Measurements from ENCODE around the gene MAP3K5. TPM values are rescaled to one million over a fixed set of nuclear protein-coding genes. Genes with fewer than 3 reads are reported as not detected.

MAP3K5 gene
- total RNA-seq, 1 donor from 2014 or later = 5.7 TPM

DNA sequence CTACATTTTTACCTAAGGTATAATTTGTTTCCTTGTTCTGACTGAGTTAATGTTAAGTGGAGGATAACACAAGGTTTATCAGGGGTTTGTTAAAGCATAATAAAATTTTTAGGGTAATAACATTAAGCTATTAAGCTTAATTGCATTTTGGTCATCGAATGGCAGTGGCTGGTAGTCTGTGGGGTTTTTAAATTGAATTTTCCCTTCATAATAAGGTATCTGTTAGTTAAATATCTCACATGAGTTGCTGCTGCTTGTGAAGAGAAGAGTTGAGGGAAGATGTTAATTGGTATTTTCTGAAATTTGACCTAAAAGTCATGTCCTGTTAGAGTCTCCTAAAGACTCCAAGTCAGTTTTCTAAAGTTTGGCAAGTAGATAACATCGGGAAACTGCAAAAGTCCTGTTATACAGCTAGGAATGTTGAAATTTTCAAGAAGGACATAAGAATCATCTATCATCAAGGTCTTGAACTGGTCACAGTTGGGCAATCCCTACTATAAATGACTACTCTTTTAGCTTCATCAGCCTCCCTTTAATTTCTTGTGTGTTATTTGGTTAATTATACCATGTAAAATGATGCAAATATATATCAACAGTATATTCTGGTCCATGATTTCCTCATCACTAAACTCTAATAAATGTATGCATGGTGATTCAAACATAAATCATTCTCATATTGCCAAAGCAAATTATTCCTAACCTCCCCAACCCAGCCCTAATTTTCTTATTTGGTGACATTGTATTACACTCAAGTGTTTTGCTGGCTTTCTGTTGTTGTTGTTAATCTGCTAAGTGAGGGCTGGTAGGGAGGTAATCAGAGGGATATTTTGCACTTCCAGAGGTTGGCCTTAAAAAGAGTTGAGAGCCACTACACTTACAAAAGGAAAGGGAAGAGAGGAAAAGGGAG lies 64.0 kb downstream of the MAP3K5 start:
- Histone ChIP-seq H3K4me3 (ENCODE audit: low read depth, low read length) (no peak overlapping the region), H3K36me3 (ENCODE audit: control insufficient read depth, insufficient read depth, low read length) (no peaks in the 10 kb centered on the region), H3K27me3 (ENCODE audit: control insufficient read depth, insufficient read depth, low read length) (no peaks in the 10 kb centered on the region)
- no peak for TF ChIP-seq CTCF (IDR thresholded peaks at IDR 0.05; ENCODE audit: insufficient read depth, low read length, poor library complexity, severe bottlenecking)
- no peak for DNase-seq (ENCODE audit: low read depth)

DNA sequence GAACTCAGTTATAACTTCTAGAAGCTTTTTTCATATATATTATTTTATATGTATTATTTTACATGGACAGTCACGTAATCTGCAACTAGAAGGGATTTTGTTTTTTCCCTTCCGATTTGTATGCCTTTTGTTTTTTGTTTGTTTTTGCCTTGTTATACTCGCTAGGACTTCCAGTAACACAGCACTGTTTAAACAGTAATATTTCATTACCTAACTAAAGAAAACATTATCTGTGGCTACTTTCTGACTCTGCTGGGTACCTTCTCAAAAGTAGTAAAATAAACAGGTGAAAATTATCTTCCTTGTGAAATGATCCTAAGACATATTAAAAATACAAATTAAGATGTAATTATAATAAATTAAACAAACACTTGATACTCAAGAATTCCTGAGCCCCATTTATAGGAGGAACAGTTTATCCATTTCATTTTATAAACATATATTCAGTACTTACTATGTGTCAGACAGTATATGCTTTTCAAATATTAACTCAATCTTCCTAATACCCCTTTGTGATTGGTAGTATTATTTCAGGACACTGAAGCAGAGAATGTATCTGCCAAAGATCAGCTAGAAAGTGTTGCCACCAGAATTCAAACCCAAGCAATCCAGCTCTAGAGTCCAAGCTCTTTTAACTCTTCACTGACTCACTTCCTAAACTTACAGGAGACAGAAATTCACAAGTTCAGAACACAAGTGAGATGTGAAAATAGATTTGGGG lies 65.3 kb downstream of the MAP3K5 start:
- no peak overlapping the region for H3K4me3 ChIP-seq (ENCODE audit: low read depth, low read length)
- no peaks in the 10 kb centered on the region for H3K27me3 ChIP-seq (ENCODE audit: control insufficient read depth, insufficient read depth, low read length)
- DNase-seq (ENCODE audit: low read depth) = no peak
- H3K36me3 ChIP-seq (ENCODE audit: control insufficient read depth, insufficient read depth, low read length) = no peaks in the 10 kb centered on the region
- no peak for TF ChIP-seq CTCF (IDR thresholded peaks at IDR 0.05; ENCODE audit: insufficient read depth, low read length, poor library complexity, severe bottlenecking)

GRCh38 chr6:136725124-136725523 lies 67.2 kb downstream of the MAP3K5 start:
- no peak for DNase-seq (ENCODE audit: low read depth)
- TF ChIP-seq CTCF (IDR thresholded peaks at IDR 0.05; ENCODE audit: insufficient read depth, low read length, poor library complexity, severe bottlenecking) = no peak
- H3K27me3 ChIP-seq (ENCODE audit: control insufficient read depth, insufficient read depth, low read length) = no peaks in the 10 kb centered on the region
- no peaks in the 10 kb centered on the region for H3K36me3 ChIP-seq (ENCODE audit: control insufficient read depth, insufficient read depth, low read length)
- no peak overlapping the region for H3K4me3 ChIP-seq (ENCODE audit: low read depth, low read length)

DNA sequence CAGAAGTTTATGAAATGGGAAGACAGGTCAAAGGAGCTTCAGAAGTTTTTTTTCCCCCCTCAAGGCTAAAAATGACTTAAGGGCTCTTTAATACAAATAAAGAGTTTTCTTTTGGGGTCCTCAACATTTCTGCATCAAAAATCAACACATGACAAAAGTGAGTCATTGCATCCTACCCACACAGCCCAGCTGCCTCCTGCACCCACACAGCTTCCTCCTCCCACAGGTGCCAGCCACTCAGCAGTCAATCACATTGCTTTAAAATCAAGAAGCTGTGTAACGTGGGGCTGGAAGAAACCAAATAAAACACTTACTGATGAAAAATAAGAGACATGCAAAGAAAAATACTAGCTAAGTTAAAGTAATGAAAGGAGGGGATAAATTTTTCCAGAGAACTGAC lies 68.5 kb downstream of the MAP3K5 start:
- Histone ChIP-seq H3K36me3 (ENCODE audit: control insufficient read depth, insufficient read depth, low read length) (no peaks in the 10 kb centered on the region), H3K4me3 (ENCODE audit: low read depth, low read length) (no peak overlapping the region), H3K27me3 (ENCODE audit: control insufficient read depth, insufficient read depth, low read length) (no peaks in the 10 kb centered on the region)
- TF ChIP-seq CTCF (IDR thresholded peaks at IDR 0.05; ENCODE audit: insufficient read depth, low read length, poor library complexity, severe bottlenecking) = no peak
- no peak for DNase-seq (ENCODE audit: low read depth)

DNA sequence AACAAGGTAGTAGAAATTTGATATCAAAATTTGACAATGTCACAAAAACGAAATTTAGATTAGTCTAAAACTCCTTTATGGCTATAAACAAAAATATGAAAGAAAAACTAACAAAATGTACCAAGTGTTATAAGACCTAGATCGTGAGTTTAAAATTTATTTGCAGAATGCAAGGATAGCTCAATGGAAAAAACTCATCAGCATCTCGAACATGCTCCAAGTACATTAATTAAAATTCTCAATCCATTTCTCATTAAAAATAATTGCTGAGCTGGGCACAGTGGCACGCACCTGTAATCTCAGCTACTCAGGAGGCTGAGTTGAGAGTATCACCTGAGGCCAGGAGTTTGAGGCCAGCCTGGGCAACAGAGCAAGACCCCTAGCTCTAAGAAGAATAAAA lies 70.8 kb downstream of the MAP3K5 start:
- DNase-seq (ENCODE audit: low read depth) = no peak
- no peaks in the 10 kb centered on the region for H3K36me3 ChIP-seq (ENCODE audit: control insufficient read depth, insufficient read depth, low read length)
- TF ChIP-seq CTCF (IDR thresholded peaks at IDR 0.05; ENCODE audit: insufficient read depth, low read length, poor library complexity, severe bottlenecking) = no peak
- H3K4me3 ChIP-seq (ENCODE audit: low read depth, low read length) = no peak overlapping the region
- no peaks in the 10 kb centered on the region for H3K27me3 ChIP-seq (ENCODE audit: control insufficient read depth, insufficient read depth, low read length)

Data from kidney epithelial cell (primary cell).